ENCODE measurements around the gene MEPCE. TPM values are rescaled to one million over a fixed set of nuclear protein-coding genes. Genes with fewer than 3 reads are reported as not detected.
A peak's percentile ranks its signal among the peaks of the same experiment; 100 is the strongest.

Gene MEPCE
- total RNA-seq, 1 donor from 2014 or later = 38.5 TPM

GRCh38 chr7:100413346-100413745 is 16.3 kb upstream of the MEPCE start:
- Mint-ChIP-seq H3K9me3 (no peaks in the 10 kb centered on the region), H3K4me3 (no peak overlapping the region), H3K27ac (no peak overlapping the region), H3K4me1 (no peaks in the 10 kb centered on the region), H3K27me3 (ENCODE audit: low read depth) (peaks cover 3% of the 10 kb centered on the region), H3K36me3 (no peaks in the 10 kb centered on the region)
- DNase-seq (ENCODE audit: low spot score in 2 of 2, unreplicated experiment in 2 of 2) = no peak
- TF ChIP-seq CTCF (IDR thresholded peaks at IDR 0.05; ENCODE audit: unreplicated experiment) = no peak

GRCh38 chr7:100413889-100414288 is 15.7 kb upstream of the MEPCE start:
- H3K4me1 Mint-ChIP-seq = peaks cover 1% of the 10 kb centered on the region
- H3K27me3 Mint-ChIP-seq (ENCODE audit: low read depth) = peaks cover 3% of the 10 kb centered on the region
- no peak for DNase-seq (ENCODE audit: low spot score in 2 of 2, unreplicated experiment in 2 of 2)
- H3K4me3 Mint-ChIP-seq = no peak overlapping the region
- H3K36me3 Mint-ChIP-seq = no peaks in the 10 kb centered on the region
- H3K27ac Mint-ChIP-seq = no peak overlapping the region
- no peak for TF ChIP-seq CTCF (IDR thresholded peaks at IDR 0.05; ENCODE audit: unreplicated experiment)
- no peaks in the 10 kb centered on the region for H3K9me3 Mint-ChIP-seq

- peaks cover 13% of the 10 kb centered on the region for H3K4me1 Mint-ChIP-seq
- H3K9me3 Mint-ChIP-seq = no peaks in the 10 kb centered on the region
- H3K27ac Mint-ChIP-seq = no peak overlapping the region
- no peak overlapping the region for H3K4me3 Mint-ChIP-seq
- H3K36me3 Mint-ChIP-seq = no peaks in the 10 kb centered on the region
- TF ChIP-seq CTCF (IDR thresholded peaks at IDR 0.05; ENCODE audit: unreplicated experiment) = no peak
- DNase-seq (ENCODE audit: low spot score in 2 of 2, unreplicated experiment in 2 of 2) = no peak
- peaks cover 3% of the 10 kb centered on the region for H3K27me3 Mint-ChIP-seq (ENCODE audit: low read depth)
Observed at GRCh38 chr7:100415448-100415847, 14.2 kb upstream of the MEPCE start.

- TF ChIP-seq CTCF (IDR thresholded peaks at IDR 0.05; ENCODE audit: unreplicated experiment) = peak; percentile 13
- no peak overlapping the region for H3K4me3 Mint-ChIP-seq
- peak overlapping the region; percentile 39 for H3K27ac Mint-ChIP-seq
- H3K4me1 Mint-ChIP-seq = peaks cover 13% of the 10 kb centered on the region
- DNase-seq (ENCODE audit: low spot score in 2 of 2, unreplicated experiment in 2 of 2) = no peak
- H3K27me3 Mint-ChIP-seq (ENCODE audit: low read depth) = no peaks in the 10 kb centered on the region
- H3K36me3 Mint-ChIP-seq = peaks cover 2% of the 10 kb centered on the region
- no peaks in the 10 kb centered on the region for H3K9me3 Mint-ChIP-seq
Observed at GRCh38 chr7:100418930-100419659, 10.5 kb upstream of the MEPCE start.

GRCh38 chr7:100419660-100420226 is 9.9 kb upstream of the MEPCE start:
- Mint-ChIP-seq H3K36me3 (peaks cover 3% of the 10 kb centered on the region), H3K27me3 (ENCODE audit: low read depth) (no peaks in the 10 kb centered on the region), H3K4me1 (peaks cover 13% of the 10 kb centered on the region), H3K9me3 (no peaks in the 10 kb centered on the region), H3K4me3 (no peak overlapping the region), H3K27ac (peak overlapping the region; percentile 39)
- no peak for TF ChIP-seq CTCF (IDR thresholded peaks at IDR 0.05; ENCODE audit: unreplicated experiment)
- DNase-seq (ENCODE audit: low spot score in 2 of 2, unreplicated experiment in 2 of 2) = no peak

Data from mesothelial cell of epicardium (in vitro differentiated cells).